Measurements from ENCODE around the gene CHST2. TPM values are rescaled to one million over a fixed set of nuclear protein-coding genes. Genes with fewer than 3 reads are reported as not detected.
"Not testable (repeated sequence)": the region's sequence is repeated elsewhere in the genome, so short reads cannot be mapped to it uniquely, and the experiment has no call there.

Gene CHST2
- total and polyA plus RNA-seq, 8 donors: 0.39 to 2.2 (median 0.74) TPM

DNA sequence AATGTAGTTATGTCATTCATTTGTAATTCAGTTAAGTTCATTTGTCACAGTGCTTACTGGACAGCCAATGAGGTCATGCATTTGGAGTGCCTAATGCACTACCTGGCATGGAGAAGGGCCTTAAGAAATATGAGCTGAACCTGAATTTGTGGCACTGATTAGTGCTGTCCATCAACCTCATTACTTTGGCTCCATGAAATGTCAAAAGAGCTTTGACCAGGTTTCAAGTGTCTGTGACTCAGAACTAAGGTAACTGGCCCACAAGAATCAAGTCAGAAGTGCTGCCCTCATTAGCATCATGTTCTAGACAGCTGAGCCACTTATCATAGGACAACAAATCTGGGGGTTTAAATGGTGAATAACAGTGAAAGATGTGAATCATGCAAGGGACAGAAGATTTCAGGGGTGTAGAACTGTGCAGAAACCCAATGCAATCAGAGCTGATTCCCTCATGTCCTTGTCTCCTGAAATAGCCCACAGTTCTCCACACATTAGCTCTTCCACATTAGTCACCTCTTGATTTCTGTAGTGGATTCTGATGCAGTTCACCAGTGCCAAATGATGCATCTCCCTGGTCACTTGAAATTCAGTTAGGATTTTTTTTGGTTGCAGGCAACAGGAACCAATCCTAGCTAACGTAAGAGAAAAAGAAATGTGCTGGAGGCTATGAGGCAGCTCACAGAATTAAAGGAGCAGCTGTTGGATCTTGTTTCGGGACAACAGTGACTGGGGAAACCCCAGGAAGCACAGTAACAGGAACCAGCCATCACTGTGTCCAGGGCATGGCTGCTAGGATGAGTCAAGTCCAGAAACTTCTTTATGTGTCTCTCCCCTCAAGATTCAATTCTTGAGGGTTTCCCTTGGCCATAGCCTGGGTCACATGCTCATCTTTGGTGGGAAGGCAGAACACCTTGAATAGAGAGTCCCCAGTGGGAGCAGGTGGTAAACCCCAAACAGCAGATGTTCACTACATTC lies 38.7 kb downstream of the CHST2 start:
- no peak for TF ChIP-seq CTCF (IDR thresholded peaks at IDR 0.05)
- H3K27ac ChIP-seq: no peak overlapping the region
- ATAC-seq: peak in 1 of 4 donors; percentile 54
- no peaks in the 10 kb centered on the region for H3K4me1 ChIP-seq
- H3K4me3 ChIP-seq: no peak overlapping the region
- FAIRE-seq: no peak
- DNase-seq: no peak
- intact Hi-C loops (cut with DNase I): no loop called here
- H3K36me3 ChIP-seq: no peaks in the 10 kb centered on the region
- H3K27me3 ChIP-seq: no peaks in the 10 kb centered on the region
- 50 to 74% methylated on average over 2 of the region's 2 CpGs for WGBS, 2 donors
- no peaks in the 10 kb centered on the region for H3K9me3 ChIP-seq

- ATAC-seq (no peak), DNase-seq (no peak), FAIRE-seq (no peak)
- WGBS, 2 donors: 69 to 76% methylated on average over 11 of the region's 11 CpGs
- no peak for TF ChIP-seq CTCF (IDR thresholded peaks at IDR 0.05)
- Histone ChIP-seq H3K9me3 (no peaks in the 10 kb centered on the region), H3K27ac (no peak overlapping the region), H3K27me3 (no peaks in the 10 kb centered on the region), H3K4me1 (no peaks in the 10 kb centered on the region), H3K4me3 (no peak overlapping the region), H3K36me3 (no peaks in the 10 kb centered on the region)
- intact Hi-C loops (cut with DNase I): no loop called here
Observed at GRCh38 chr3:143160437-143160836, 40.9 kb downstream of the CHST2 start.

- Histone ChIP-seq H3K9me3 (no peaks in the 10 kb centered on the region), H3K4me3 (no peak overlapping the region), H3K4me1 (no peaks in the 10 kb centered on the region), H3K27ac (no peak overlapping the region), H3K27me3 (no peaks in the 10 kb centered on the region), H3K36me3 (no peaks in the 10 kb centered on the region)
- ATAC-seq (no peak), DNase-seq (no peak), FAIRE-seq (no peak)
- TF ChIP-seq CTCF (IDR thresholded peaks at IDR 0.05): no peak
- intact Hi-C loops (cut with DNase I): no loop called here
- WGBS, 2 donors: 65 to 73% methylated on average over 3 of the region's 3 CpGs
Observed at GRCh38 chr3:143163562-143164100, 44.1 kb downstream of the CHST2 start.

DNA sequence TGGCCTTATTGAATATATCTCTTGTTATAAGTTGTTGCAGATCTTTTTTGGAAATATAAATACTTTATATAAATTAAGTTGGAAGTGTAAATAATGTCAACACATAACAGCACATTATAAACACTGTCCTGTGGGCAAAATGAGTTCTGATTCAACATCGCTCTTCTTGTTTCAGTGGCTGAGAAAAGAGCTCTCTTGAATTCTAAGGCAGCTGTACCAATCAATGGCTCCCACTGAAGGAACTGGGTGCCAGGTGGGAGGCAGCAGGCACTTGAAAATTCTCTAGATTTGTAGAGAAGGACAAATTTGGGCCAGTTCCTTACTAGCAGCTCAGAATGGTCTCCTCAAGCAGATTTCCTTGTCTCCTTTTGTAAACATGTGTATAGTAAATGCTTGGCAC lies 45.6 kb downstream of the CHST2 start:
- TF ChIP-seq CTCF (IDR thresholded peaks at IDR 0.05): no peak
- intact Hi-C loops (cut with DNase I): no loop called here
- FAIRE-seq: no peak
- Histone ChIP-seq H3K4me3 (no peak overlapping the region), H3K36me3 (no peaks in the 10 kb centered on the region), H3K9me3 (no peaks in the 10 kb centered on the region), H3K27me3 (no peaks in the 10 kb centered on the region), H3K4me1 (no peaks in the 10 kb centered on the region), H3K27ac (no peak overlapping the region)
- ATAC-seq: no peak
- 93 to 98% methylated on average over 1 of the region's 1 CpG for WGBS, 2 donors
- no peak for DNase-seq

DNA sequence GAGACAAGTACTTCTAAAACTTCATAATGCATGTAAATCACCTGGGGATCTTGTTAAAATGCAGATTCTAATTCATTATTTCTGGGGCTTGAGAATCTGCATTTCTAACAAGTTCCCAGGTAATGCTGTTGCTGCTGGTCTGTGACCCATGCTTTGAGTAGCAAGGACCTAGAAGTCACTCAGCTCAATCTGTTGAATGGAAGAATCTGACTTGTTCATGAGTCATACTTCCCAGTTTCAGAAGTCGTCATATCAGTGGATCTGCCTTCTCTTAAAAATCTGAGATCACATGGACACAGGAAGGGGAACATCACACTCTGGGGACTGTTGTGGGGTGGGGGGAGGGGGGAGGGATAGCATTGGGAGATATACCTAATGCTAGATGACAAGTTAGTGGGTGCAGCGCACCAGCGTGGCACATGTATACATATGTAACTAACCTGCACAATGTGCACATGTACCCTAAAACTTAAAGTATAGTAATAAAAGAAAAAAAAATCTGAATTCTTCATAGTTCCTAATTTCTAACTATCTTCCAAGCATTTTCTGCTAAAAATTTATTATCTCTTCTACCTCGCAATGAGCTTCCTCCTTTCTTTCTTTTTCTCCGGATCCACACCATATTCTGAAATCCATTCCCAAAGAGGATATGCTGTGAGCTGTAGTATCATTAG lies 46.2 kb downstream of the CHST2 start:
- H3K27me3 ChIP-seq; H3K4me3 ChIP-seq; H3K9me3 ChIP-seq; FAIRE-seq; DNase-seq; intact Hi-C loops (cut with DNase I); H3K36me3 ChIP-seq; H3K27ac ChIP-seq; H3K4me1 ChIP-seq: not testable (repeated sequence)
- ATAC-seq: peak in 2 of 4 donors; percentile 56 to 64
- WGBS, 2 donors: 51 to 83% methylated on average over 3 of the region's 5 CpGs
